Measurements from ENCODE around the gene ZNF845.
A peak's percentile ranks its signal among the peaks of the same experiment; 100 is the strongest.

The ZNF845 gene

GRCh38 chr19:53365134-53365898, 31.8 kb downstream of the ZNF845 start, which contains the start of gene ZNF525:
ZNF525 (plus strand) TSS chr19:53365705; CDS start chr19:53372282, 6,577 bp downstream.
- no peak for TF ChIP-seq ZFX (IDR thresholded peaks at IDR 0.05)
- peak; percentile 20 for TF ChIP-seq CTCF (conservative IDR thresholded peaks at IDR 0.05)
- peak within 1 kb of the TSS; percentile 81 for H3K27ac ChIP-seq

GRCh38 chr19:53365899-53366493, 32.4 kb downstream of the ZNF845 start:
- H3K27ac ChIP-seq, result peak overlapping the region; percentile 81
- TF ChIP-seq CTCF (conservative IDR thresholded peaks at IDR 0.05) (no peak), ZFX (IDR thresholded peaks at IDR 0.05) (no peak)

GRCh38 chr19:53372196-53372595, 38.6 kb downstream of the ZNF845 start:
- H3K27ac ChIP-seq, result 0 out of 2 replicates have a peak overlapping the region, but pooled peaks have one; percentile 29
- TF ChIP-seq ZFX (IDR thresholded peaks at IDR 0.05) (no peak), CTCF (conservative IDR thresholded peaks at IDR 0.05) (no peak)

GRCh38 chr19:53374288-53374687, 40.7 kb downstream of the ZNF845 start:
- TF ChIP-seq CTCF (conservative IDR thresholded peaks at IDR 0.05), result no peak
- no peak overlapping the region for H3K27ac ChIP-seq

- TF ChIP-seq CTCF (conservative IDR thresholded peaks at IDR 0.05) (no peak), ZFX (IDR thresholded peaks at IDR 0.05) (no peak)
- H3K27ac ChIP-seq, result no peak overlapping the region
Measured at GRCh38 chr19:53374743-53375142, 41.2 kb downstream of the ZNF845 start.

GRCh38 chr19:53381376-53381775, 47.8 kb downstream of the ZNF845 start:
- no peak overlapping the region for H3K27ac ChIP-seq
- no peak for TF ChIP-seq CTCF (conservative IDR thresholded peaks at IDR 0.05)

- H3K27ac ChIP-seq, result no peak overlapping the region
- TF ChIP-seq CTCF (conservative IDR thresholded peaks at IDR 0.05) (no peak), ZFX (IDR thresholded peaks at IDR 0.05) (no peak)
Measured at GRCh38 chr19:53388168-53388567, 54.6 kb downstream of the ZNF845 start.

All from C4-2B (cell line).